Upper lobe of left lung (tissue), 4 donors: ENCODE data around the gene ARRB2.

Source experiments
- POLR2A ChIP-seq, 4 donors: fragments of 450-650 bp; IDR thresholded peaks; one replicate each; pipeline ENCODE4 v1.5.1; 2016 to 2017; ENCODE audit warnings: antibody characterized with exemption in 4 of 4, mild to moderate bottlenecking in 2 of 4
- TF ChIP-seq, protein P1 (sequence below), 6 experiments: fragments of 450-650 bp in 4 of 6; fragments of 200-600 bp in 2 of 6; sonication (generic) in 2 of 6; IDR thresholded peaks; one replicate each; pipeline ENCODE4 v1.5.1; 2016 to 2019; ENCODE audit warnings: antibody characterized with exemption in 6 of 6

DNA sequence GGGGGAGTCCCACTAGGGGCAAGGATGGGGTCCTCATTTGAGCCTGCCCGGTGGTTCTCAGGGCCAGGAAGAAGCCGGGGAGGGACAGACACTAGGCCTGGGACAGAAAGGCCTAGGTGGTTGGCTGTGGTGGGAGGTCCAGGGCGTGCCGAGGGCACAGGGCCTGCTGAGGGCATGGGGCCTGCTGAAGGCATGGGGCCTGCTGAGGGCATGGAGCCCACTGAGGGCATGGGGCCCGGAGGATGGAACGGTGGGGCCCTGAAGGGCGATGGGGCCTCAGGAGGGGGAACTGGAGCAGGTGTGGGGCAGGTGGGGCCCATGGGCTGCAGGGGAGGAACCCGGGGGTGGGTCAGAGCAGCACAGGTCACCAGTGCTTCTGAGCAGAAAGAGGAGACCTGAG lies 37.7 kb upstream of the ARRB2 start:
- no peak for TF ChIP-seq POLR2A (IDR thresholded peaks at IDR 0.05)
- TF ChIP-seq, protein P1, sequence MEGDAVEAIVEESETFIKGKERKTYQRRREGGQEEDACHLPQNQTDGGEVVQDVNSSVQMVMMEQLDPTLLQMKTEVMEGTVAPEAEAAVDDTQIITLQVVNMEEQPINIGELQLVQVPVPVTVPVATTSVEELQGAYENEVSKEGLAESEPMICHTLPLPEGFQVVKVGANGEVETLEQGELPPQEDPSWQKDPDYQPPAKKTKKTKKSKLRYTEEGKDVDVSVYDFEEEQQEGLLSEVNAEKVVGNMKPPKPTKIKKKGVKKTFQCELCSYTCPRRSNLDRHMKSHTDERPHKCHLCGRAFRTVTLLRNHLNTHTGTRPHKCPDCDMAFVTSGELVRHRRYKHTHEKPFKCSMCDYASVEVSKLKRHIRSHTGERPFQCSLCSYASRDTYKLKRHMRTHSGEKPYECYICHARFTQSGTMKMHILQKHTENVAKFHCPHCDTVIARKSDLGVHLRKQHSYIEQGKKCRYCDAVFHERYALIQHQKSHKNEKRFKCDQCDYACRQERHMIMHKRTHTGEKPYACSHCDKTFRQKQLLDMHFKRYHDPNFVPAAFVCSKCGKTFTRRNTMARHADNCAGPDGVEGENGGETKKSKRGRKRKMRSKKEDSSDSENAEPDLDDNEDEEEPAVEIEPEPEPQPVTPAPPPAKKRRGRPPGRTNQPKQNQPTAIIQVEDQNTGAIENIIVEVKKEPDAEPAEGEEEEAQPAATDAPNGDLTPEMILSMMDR (IDR thresholded peaks at IDR 0.05), result no peak
